PC-9 (cell line): Measurements from ENCODE around the gene GAL. TPM values are rescaled to one million over a fixed set of nuclear protein-coding genes. Genes with fewer than 3 reads are reported as not detected.

Source experiments
- BruUV-seq: library from RNA; stranded (reverse); fragments of 400-500 nt; replicated peaks from 2 replicates; lab custom pipeline; 2021; lab: Mats Ljungman, UMichigan
- CTCF ChIA-PET: fragments of 300-600 bp; sonication (Branson Sonifier 250); formaldehyde crosslinking; loops from one replicate; lab custom pipeline; 2022; ENCODE audit warnings: antibody characterized with exemption; lab: Charles Lee
- POLR2A ChIA-PET: fragments of 300-600 bp; sonication (Branson Sonifier 250); formaldehyde crosslinking; loops from one replicate; lab custom pipeline; 2022; ENCODE audit warnings: antibody characterized with exemption; ENCODE audit not compliant: unreplicated experiment; lab: Charles Lee
- DNase-seq, 2 experiments: peaks; one replicate each; pipeline versions ENCODE4 v3.0.0 to v3.0.0-alpha.2; 2015 to 2022; ENCODE audit warnings: mixed read lengths in 1 of 2
- H2AFZ ChIP-seq: fragments of 200-600 bp; sonication (generic); 2 replicates; pipeline ENCODE4 v1.8.1; 2017; ENCODE audit warnings: antibody characterized with exemption
- H3F3A ChIP-seq: fragments of 200-600 bp; sonication (generic); 2 replicates; pipeline ENCODE4 v1.8.1; 2017; ENCODE audit warnings: antibody characterized with exemption, mild to moderate bottlenecking, low read depth; ENCODE audit not compliant: insufficient read depth
- H3K27ac ChIP-seq: fragments of 200-600 bp; sonication (generic); 2 replicates; pipeline ENCODE4 v1.6.1; 2016; ENCODE audit warnings: mixed run types
- H3K27me3 ChIP-seq: fragments of 200-600 bp; sonication (generic); 2 replicates; pipeline ENCODE4 v1.6.1; 2016; ENCODE audit warnings: low read depth, mixed run types; ENCODE audit not compliant: insufficient read depth
- H3K36me3 ChIP-seq: fragments of 200-600 bp; sonication (generic); 2 replicates; pipeline ENCODE4 v1.6.1; 2016; ENCODE audit warnings: low read depth, mixed run types
- H3K4me1 ChIP-seq: fragments of 200-600 bp; sonication (generic); replicated peaks from 2 replicates; pipeline ENCODE4 v1.6.1; 2016; ENCODE audit warnings: mixed run types; ENCODE audit not compliant: insufficient read depth
- H3K4me2 ChIP-seq: fragments of 200-600 bp; sonication (generic); 2 replicates; pipeline ENCODE4 v1.6.1; 2017; ENCODE audit warnings: mixed run types
- H3K4me3 ChIP-seq: fragments of 200-600 bp; sonication (generic); 2 replicates; pipeline ENCODE4 v1.6.1; 2016; ENCODE audit warnings: mixed run types
- H3K79me2 ChIP-seq: fragments of 200-600 bp; sonication (generic); 2 replicates; pipeline ENCODE4 v1.6.1; 2017; ENCODE audit warnings: low read depth, mixed run types
- H3K9me2 ChIP-seq: fragments of 200-600 bp; sonication (generic); 2 replicates; pipeline ENCODE4 v1.8.1; 2017; ENCODE audit warnings: mild to moderate bottlenecking; ENCODE audit not compliant: insufficient read depth
- H3K9me3 ChIP-seq: fragments of 200-600 bp; sonication (generic); 2 replicates; pipeline ENCODE4 v1.8.1; 2016; ENCODE audit warnings: low read depth; ENCODE audit not compliant: insufficient read depth
- H4K20me1 ChIP-seq: fragments of 200-600 bp; sonication (generic); 2 replicates; pipeline ENCODE4 v1.8.1; 2017; ENCODE audit not compliant: insufficient read depth
- CTCF ChIP-seq: fragments of 200-600 bp; sonication (generic); conservative IDR thresholded peaks from 2 replicates; pipeline ENCODE4 v1.6.1; 2017; ENCODE audit warnings: mixed run types, antibody characterized with exemption, mild to moderate bottlenecking, moderate library complexity
- EZH2 ChIP-seq: fragments of 200-600 bp; sonication (generic); IDR thresholded peaks from 2 replicates; pipeline ENCODE4 v1.8.0; 2017; ENCODE audit warnings: antibody characterized with exemption, low read depth
- intact Hi-C: fragments of 100-400 bp; cut with micrococcal nuclease; formaldehyde crosslinking; loops from one replicate; pipeline ENCODE4 v1.10.0; 2022; ENCODE audit not compliant: unreplicated experiment
- total RNA-seq: library from RNA; stranded (reverse); gene quantifications from 2 replicates; pipeline ENCODE4 v1.2.3, GENCODE V29; 2021

Gene GAL
- total RNA-seq, 1 experiment from 2014 or later, result 12.8 TPM

- BruUV-seq, result no TSS peak
- CTCF ChIA-PET, result no interaction called here
- POLR2A ChIA-PET, result no interaction called here
Observed at GRCh38 chr11:68664906-68665305, 19.4 kb upstream of the GAL start.

GRCh38 chr11:68665436-68665835, 18.9 kb upstream of the GAL start:
- H3K79me2 ChIP-seq, result no peaks in the 10 kb centered on the region
- ChIA-PET POLR2A (no interaction called here), CTCF (no interaction called here)

More at GRCh38 chr11:68664906-68665305, 19.4 kb upstream of the GAL start:
- Histone ChIP-seq H3K9me3 (no peaks in the 10 kb centered on the region), H3K27me3 (peaks cover 67% of the 10 kb centered on the region), H3K9me2 (no peaks in the 10 kb centered on the region), H3F3A (0 out of 2 replicates have a peak, but pooled peaks cover 8% of the 10 kb centered on the region), H3K27ac (no peak overlapping the region), H2AFZ (no peak overlapping the region), H3K4me1 (no peaks in the 10 kb centered on the region), H3K36me3 (no peaks in the 10 kb centered on the region), H3K4me3 (no peak overlapping the region), H4K20me1 (no peaks in the 10 kb centered on the region), H3K79me2 (no peaks in the 10 kb centered on the region), H3K4me2 (no peak overlapping the region)
- intact Hi-C loops, result no loop called here
- TF ChIP-seq CTCF, result no peak
- no peak for TF ChIP-seq EZH2
- DNase-seq, result peak in 1 of 2 experiments; percentile 30

GRCh38 chr11:68666849-68667248, 17.5 kb upstream of the GAL start:
- CTCF ChIA-PET, result no interaction called here

More at GRCh38 chr11:68665436-68665835, 18.9 kb upstream of the GAL start:
- Histone ChIP-seq H3K9me3 (no peaks in the 10 kb centered on the region), H3K27me3 (peaks cover 63% of the 10 kb centered on the region), H3K27ac (no peak overlapping the region), H3K4me2 (no peak overlapping the region), H3F3A (0 out of 2 replicates have a peak, but pooled peaks cover 8% of the 10 kb centered on the region), H3K9me2 (no peaks in the 10 kb centered on the region), H3K4me3 (no peak overlapping the region), H2AFZ (no peak overlapping the region), H3K4me1 (no peaks in the 10 kb centered on the region), H4K20me1 (no peaks in the 10 kb centered on the region), H3K36me3 (no peaks in the 10 kb centered on the region)
- intact Hi-C loops, result no loop called here
- no peak for TF ChIP-seq EZH2
- no TSS peak for BruUV-seq
- peak in 1 of 2 experiments; percentile 8 for DNase-seq

More at GRCh38 chr11:68666849-68667248, 17.5 kb upstream of the GAL start:
- no peaks in the 10 kb centered on the region for H4K20me1 ChIP-seq
- H3K4me1 ChIP-seq, result no peaks in the 10 kb centered on the region
- no peak overlapping the region for H3K27ac ChIP-seq
- peak in 1 of 2 experiments; percentile 21 for DNase-seq
- no peak overlapping the region for H2AFZ ChIP-seq
- no peak overlapping the region for H3K4me2 ChIP-seq
- no peaks in the 10 kb centered on the region for H3K36me3 ChIP-seq
- H3K9me2 ChIP-seq, result no peaks in the 10 kb centered on the region
- TF ChIP-seq EZH2 (no peak), CTCF (no peak)
- no TSS peak for BruUV-seq
- intact Hi-C loops, result no loop called here
- no peaks in the 10 kb centered on the region for H3K79me2 ChIP-seq
- no peak overlapping the region for H3K4me3 ChIP-seq
- POLR2A ChIA-PET, result no interaction called here
- 0 out of 2 replicates have a peak, but pooled peaks cover 8% of the 10 kb centered on the region for H3F3A ChIP-seq
- H3K27me3 ChIP-seq, result peaks cover 49% of the 10 kb centered on the region
- no peaks in the 10 kb centered on the region for H3K9me3 ChIP-seq
